HUDEP-2 (cell line): Measurements from ENCODE around the gene BMP7.
A peak's percentile ranks its signal among the peaks of the same experiment; 100 is the strongest.

Experiments
- DNase-seq, 76 experiments: peaks; one replicate each; lab custom pipeline; 2025; ENCODE audit not compliant: unreplicated experiment in 76 of 76; lab: John Stamatoyannopoulos, UW

BMP7 gene

DNA sequence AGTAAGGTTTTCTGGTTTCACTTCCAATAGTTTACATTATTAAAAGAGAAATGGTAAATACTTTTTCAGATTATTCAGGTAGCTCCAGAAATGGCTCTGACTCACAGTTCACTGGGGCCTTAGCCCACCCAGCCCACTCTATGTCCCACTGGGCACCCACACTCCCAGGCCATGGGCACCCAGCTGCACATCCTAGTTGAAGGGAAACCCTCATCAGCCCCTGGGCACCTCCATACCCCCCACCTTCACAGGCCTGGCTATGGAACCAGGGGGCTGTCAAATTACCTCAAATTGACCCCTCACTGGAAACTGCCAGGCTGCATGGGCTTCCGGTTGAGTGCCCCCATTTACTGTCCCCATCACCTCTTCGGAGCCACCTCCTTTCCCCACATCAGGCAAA lies 51.5 kb downstream of the BMP7 start:
- DNase-seq, result no peak

- no peak for DNase-seq
Observed at GRCh38 chr20:57214427-57214826, 52.0 kb downstream of the BMP7 start.

DNA sequence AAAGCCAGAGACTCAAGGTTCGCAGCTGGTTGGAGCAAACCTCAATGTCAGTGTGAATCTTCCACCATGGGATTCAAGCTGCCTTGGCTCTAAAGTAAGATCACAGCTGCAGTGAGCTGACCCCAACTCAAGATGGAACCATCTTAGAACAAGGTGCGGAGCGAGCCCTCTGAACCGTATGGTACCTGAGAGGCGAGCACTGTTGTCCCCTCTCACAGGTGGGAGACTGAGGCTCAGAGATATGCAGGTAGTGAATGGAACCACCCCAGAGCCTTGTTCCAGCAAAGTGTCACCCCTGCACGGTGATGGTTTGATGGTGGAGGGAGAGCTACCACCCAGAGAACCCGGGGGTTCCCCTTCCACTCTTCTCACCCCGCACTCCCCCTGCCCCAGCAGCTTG lies 52.5 kb downstream of the BMP7 start:
- DNase-seq, result no peak

GRCh38 chr20:57213291-57213690 lies 53.1 kb downstream of the BMP7 start:
- no peak for DNase-seq

GRCh38 chr20:57212534-57213276 lies 53.7 kb downstream of the BMP7 start:
- no peak for DNase-seq

DNA sequence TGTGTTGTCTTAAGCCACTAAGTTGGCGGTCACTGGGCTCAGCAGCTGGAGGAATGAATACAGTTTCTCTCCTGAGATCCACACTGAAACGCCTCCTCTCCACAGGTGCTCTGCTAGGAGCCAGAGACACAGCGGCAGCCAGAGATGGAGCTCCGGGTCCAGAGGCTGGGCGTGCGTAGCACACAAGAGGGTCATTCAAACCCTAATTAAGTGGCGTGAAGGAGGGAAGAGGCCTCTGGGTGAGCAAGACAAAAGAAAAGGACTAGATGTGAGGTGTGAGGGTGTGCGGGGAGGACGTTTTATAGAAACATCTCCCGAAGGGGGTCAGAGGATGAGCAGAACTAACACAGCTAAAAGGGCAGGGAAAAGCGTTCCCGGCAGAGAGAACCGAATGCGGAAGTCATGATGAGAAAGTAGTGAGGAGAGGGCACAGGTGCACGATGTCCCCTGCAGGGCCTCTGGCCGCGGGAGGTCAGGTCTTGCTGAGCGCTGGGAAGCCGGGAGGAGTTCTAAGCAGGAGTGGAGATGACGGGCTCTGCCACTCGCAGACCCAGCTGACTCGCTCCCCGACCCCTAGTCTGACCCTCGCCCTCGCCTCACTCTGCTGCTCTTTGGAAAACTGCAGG lies 54.4 kb downstream of the BMP7 start:
- no peak for DNase-seq

DNA sequence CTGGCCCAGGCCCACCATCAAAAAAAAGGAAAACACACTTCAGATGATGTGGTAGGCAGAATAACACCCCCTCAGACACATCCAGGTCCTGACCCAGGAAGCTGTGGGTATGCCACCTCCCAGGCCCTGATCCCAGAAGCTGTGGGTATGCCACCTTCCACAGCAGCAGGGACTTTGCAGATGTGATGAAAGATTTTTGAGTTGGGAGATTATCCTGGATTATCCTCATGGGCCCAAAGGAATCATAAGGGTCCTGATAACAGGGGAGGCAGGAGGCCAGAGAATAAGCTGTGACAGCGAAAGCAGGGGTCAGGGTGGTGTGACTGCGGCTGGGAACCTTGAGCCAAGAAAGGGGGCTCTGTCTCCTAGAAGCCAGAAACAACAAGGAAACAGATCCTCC lies 55.0 kb downstream of the BMP7 start:
- DNase-seq, result no peak

- no peak for DNase-seq
Observed at GRCh38 chr20:57210911-57211280, 55.5 kb downstream of the BMP7 start.

GRCh38 chr20:57210054-57210910 lies 56.2 kb downstream of the BMP7 start:
- DNase-seq, result no peak

- no peak for DNase-seq
Observed at GRCh38 chr20:57209413-57209812, 57.0 kb downstream of the BMP7 start.

DNA sequence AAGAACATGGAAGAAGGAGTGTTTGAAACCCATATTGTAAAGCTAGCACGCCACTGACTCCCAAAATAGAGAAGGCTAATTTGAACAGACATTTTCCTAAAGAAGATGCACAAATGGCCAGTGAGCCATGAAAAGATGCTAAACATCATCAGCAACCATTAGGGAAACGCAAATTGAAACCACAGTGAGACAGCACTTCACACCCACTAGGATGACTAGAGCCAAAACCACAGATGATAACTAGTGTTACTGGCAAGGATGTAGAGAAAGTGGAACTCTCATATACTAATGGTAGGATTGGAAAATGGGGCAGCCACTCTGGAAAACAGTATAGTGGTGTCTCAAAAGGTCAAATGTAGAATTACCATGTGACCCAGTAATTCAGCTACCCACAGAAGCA lies 58.2 kb downstream of the BMP7 start:
- peak in 1 of 76 experiments; percentile 6 for DNase-seq

GRCh38 chr20:57207251-57207650 lies 59.2 kb downstream of the BMP7 start:
- no peak for DNase-seq

DNA sequence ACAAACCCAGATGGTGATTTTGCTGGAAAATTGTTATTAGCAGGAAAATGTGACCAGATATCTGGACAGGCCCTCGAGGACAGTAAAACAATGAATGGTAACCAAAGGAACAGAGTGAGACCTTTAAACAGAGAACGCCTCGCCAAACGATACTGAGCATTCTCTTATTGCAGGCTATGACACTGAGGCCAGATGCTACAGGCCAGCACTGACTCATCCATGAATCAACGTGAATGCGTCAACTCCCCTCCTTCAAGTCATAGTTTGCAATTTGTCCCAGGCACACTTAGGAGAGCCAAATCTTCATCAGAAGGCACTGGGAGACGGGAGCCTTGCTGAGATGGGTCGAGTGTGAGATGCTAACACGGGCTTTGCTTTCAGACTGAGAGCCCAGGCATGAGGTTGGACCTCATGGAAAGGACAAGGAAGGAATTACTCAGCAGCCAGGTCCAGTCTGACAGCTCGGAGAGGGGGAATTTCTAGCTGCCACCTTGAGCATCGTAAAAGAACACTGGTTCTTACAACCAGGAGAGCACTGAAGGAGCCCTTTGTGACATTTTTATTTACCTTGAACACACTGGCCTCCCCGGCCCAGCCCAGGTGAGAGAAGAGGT lies 60.7 kb downstream of the BMP7 start:
- no peak for DNase-seq

GRCh38 chr20:57203986-57204385 lies 62.5 kb downstream of the BMP7 start:
- DNase-seq, result no peak

DNA sequence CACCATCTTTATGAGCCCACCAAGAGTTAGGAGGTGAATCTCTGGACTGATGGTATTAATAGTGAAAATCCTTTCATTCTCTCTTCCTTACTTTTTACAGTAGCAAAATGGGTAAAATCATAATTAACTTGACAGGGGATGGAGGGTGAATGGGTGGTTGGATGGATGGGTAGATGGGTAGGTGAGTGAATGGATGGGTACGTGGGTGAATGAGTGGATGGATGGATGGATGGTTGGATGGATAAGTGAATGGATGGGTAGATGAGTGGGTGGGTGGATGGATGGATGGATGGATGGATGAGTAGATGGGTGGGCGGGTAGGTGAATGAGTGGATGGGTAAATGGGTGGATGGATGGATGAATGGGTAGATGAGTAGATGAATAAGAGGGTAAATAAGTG lies 63.2 kb downstream of the BMP7 start:
- no peak for DNase-seq

- no peak for DNase-seq
Observed at GRCh38 chr20:57202309-57202708, 64.1 kb downstream of the BMP7 start.

DNA sequence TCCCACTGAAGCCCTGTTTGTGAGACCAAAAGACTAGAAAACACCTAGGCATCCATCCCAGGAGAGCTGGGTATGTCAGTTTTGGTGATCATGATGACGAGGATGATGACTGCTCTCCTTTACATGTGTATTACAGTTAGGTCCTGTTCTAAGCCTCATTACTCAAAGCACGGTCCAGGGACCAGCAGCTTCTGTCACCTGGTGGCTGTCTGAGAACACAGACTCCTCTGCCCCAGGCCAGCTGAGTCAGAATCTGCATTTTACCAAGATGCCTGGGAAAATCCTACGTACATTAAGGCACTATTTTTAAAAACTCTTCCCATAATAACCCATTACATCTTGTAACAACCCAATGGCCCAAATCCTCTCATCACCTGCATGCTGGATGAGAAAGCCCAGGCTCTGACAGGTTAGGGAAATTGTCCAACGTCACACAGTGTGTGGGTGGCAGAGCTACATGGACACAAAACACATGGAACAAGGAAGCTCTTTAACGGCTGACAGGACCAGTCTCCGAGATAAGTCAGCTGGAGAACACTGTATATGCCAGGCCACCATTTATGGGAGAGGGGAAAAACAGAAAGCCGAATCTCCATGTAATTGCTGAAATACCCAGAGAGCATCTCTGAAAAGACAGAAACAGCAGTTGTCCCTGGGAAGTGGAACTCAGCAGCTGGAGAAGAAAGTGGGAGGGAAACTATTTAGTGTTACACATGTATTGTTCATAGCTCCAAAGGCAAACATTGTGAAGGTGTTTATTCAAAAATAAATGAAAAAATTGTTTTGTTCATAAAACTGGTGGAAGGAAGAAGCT lies 65.4 kb downstream of the BMP7 start:
- no peak for DNase-seq

DNA sequence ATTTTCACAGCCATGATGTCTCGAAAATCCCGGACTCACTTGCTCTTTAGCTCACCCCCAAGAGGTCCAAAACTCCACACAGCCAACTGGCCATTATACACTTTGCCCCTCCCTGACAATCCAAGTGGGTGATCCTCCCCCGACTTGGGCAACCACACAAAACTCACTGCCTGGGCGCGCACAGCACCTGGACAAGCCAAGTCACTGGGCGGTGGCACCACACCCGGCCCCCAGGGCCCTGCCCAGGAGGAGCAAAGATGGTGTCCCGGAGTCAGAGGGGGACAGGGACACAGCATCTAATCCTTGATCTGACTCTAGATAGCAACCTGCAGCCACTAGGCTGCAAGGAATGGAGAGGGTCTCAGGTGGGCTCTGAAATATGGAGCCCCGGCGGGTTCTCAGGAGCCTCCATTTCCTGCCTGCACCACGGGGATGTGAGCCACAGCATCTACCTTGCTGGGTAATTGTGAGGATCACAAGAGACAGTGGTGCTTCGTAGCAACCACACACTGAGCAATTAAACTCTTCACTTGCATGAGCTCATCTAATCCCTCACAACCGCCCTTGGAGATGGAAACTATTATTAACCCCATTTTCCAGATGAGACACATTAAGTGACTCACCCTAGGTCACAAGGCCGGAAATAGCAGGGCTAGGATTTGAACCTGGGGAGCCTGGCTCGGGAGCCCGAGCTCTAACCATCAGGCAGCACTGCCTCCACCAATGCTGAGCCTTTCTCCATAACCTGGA lies 66.6 kb downstream of the BMP7 start:
- no peak for DNase-seq

- DNase-seq, result no peak
Observed at GRCh38 chr20:57198132-57199072, 68.0 kb downstream of the BMP7 start.
